Measurements from ENCODE around the gene DGCR8. TPM values are rescaled to one million over a fixed set of nuclear protein-coding genes. Genes with fewer than 3 reads are reported as not detected.

DGCR8 gene
- total RNA-seq, 4 donors from 2014 or later, result 34.3 to 182 (median 64.7) TPM

DNA sequence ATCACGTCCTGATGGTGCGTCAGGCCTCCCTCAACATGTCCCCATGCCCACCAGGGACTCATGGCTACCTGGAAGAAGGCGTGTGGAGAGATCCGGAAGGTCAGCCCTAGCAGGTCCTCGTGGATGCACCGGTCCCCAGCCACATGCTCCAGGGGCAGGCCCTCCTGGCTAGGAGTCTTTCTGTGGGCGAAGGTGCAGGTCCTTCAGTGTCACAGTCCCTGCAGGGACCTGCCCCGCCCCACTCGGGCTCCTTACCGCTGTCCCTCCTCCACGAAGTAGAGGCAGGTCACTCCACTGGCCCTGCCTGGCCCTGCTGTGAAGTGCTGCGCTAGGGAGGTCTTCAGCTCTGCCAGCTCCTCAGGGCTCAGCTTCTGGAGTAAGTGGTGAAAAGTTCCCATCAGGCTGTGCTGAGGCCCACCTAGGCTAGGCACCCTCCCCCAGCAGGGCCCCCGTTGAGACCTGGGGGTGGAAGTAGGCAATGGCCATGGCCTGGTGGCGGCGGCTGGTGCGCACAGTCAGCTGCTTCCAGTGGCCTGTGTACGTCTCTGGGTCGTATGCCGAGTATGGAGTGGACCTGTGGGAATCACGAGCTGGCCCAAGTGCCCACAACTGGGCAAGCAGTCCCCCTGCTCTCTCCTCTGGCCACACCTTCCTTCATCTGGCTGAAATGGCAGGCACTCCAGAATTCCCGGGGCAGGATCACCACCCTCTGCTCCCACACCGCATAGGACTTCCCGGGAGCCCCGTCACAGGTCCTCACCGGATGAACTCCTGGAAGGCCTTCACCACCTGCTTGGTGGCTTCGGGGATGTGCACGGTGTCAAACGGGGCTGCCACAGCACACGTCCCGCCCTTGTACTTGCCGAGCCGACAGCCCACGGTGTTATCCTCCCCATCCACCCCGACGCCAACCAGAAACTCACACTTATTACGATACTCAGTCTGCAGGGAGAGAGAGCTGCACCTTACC lies 34.8 kb downstream of the DGCR8 start:
- 80 to 92% methylated on average over 1 to 34 of the region's 36 CpGs for WGBS, 2 donors (ENCODE audit: low coverage in 1 of 2)
- no peaks in the 10 kb centered on the region for H3K9me3 ChIP-seq
- H3K36me3 ChIP-seq, result peaks cover 0 to 4% (median 0%) of the 10 kb centered on the region in 4 donors
- no peak overlapping the region for H3K4me3 ChIP-seq
- intact Hi-C loops (cut with DNase I; ENCODE audit: low total_unique reads) (no loop called here), in situ Hi-C loops (cut with MboI; ENCODE audit: low pct_ligation_motif_present in 1 of 4, low pct_unique_long_range_greater_than_20kb in 1 of 4, low sequenced_read_pairs in 3 of 4) (no loop called here)
- TF ChIP-seq POLR2A (IDR thresholded peaks at IDR 0.05) (no peak), POLR2AphosphoS5 (IDR thresholded peaks at IDR 0.05) (no peak), EP300 (IDR thresholded peaks at IDR 0.05; ENCODE audit: low read depth) (no peak)
- TF ChIP-seq, protein P1, sequence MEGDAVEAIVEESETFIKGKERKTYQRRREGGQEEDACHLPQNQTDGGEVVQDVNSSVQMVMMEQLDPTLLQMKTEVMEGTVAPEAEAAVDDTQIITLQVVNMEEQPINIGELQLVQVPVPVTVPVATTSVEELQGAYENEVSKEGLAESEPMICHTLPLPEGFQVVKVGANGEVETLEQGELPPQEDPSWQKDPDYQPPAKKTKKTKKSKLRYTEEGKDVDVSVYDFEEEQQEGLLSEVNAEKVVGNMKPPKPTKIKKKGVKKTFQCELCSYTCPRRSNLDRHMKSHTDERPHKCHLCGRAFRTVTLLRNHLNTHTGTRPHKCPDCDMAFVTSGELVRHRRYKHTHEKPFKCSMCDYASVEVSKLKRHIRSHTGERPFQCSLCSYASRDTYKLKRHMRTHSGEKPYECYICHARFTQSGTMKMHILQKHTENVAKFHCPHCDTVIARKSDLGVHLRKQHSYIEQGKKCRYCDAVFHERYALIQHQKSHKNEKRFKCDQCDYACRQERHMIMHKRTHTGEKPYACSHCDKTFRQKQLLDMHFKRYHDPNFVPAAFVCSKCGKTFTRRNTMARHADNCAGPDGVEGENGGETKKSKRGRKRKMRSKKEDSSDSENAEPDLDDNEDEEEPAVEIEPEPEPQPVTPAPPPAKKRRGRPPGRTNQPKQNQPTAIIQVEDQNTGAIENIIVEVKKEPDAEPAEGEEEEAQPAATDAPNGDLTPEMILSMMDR (IDR thresholded peaks at IDR 0.05), result no peak
- H3K4me1 ChIP-seq, result peaks cover 14 to 30% (median 26%) of the 10 kb centered on the region in 4 donors
- DNase-seq, result no peak
- H3K27ac ChIP-seq, result no peak overlapping the region
- no peaks in the 10 kb centered on the region for H3K27me3 ChIP-seq

DNA sequence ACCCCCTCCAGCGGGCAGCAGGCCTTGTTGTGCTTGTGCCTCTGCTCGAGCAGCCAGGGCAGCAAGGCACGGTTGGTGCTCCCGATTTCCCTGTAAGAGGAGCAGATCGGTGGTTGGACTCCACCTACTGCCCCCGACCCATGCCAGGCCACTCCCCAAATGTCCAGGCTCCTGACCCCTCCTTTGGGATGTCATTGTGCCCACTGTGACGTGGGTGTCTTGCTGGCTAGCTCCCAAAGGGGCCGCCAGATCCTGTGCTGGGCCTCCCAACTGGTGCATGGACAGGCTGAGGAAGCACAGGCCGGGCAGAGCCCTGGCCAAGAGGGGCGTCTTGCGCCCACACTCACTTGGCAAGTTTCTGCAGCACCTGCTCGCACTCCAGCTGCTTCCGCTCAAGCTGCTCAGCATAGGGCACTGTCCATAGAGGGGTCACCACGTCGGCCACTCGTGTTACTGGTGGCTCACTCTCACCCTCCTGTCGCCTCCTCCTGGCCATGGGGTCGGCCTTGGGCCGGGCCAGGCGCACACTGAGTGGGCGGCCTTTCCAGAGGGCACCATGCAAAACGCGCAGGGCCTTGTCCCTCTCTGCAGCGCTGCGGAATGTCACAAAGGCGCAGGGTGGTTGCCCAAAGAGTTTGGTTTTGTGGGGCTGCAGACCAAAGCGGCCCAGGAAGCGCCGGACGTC lies 35.8 kb downstream of the DGCR8 start, which contains the start of gene RANBP1:
TSS of gene RANBP1 (plus strand) at position 414 of the 685 bp plus-strand sequence. CDS start at position 495, 81 bp downstream.
- Histone ChIP-seq H3K27me3 (no peaks in the 10 kb centered on the region), H3K4me3 (peak within 1 kb of the TSS; percentile 69 to 96 (median 88)), H3K27ac (peak within 1 kb of the TSS; percentile 82 to 95 (median 88)), H3K9me3 (no peaks in the 10 kb centered on the region), H3K4me1 (peaks cover 14 to 37% (median 27%) of the 10 kb centered on the region in 4 donors), H3K36me3 (no peaks in the 10 kb centered on the region)
- intact Hi-C loops (cut with DNase I; ENCODE audit: low total_unique reads), result no loop called here
- in situ Hi-C loops (cut with MboI; ENCODE audit: low pct_ligation_motif_present in 1 of 4, low pct_unique_long_range_greater_than_20kb in 1 of 4, low sequenced_read_pairs in 3 of 4), result no loop called here
- DNase-seq, result no peak
- TF ChIP-seq POLR2AphosphoS5 (IDR thresholded peaks at IDR 0.05) (no peak), POLR2A (IDR thresholded peaks at IDR 0.05) (no peak), EP300 (IDR thresholded peaks at IDR 0.05; ENCODE audit: low read depth) (no peak)
- TF ChIP-seq, protein P1 (IDR thresholded peaks at IDR 0.05), result no peak
- WGBS, 2 donors (ENCODE audit: low coverage in 1 of 2), result 60% methylated on average over 25 of the region's 30 CpGs; no CpG with 5 or more reads in 1 of the 2 donors

DNA sequence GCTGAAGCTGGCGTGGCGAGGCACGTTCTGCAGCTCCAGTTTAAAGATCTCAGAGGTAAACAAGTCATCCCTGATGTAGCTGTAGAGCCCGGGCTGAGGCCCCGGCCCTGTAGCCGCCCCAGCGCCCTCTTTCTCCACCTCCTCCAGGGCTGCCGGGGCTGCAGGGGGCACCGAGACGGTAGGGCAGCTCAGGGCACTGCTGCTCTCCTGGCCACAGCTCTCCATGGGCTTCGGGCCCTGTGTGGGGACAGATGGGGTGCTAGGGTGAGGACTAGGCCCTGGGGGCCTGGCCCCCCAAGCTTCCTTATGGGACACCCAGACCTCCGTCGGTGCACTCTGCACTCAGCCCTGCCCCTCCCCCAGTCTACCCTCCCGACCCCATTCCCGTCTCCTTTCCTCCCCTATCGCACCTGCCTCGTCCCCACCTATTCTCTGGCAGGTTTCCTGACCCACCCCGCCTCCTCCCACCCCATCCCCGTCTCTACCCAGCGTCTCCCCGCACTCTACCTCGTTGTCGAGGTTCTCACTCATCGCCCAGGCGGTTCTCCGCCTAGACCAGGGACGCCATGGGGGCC lies 36.4 kb downstream of the DGCR8 start:
- 6% methylated on average over 26 of the region's 27 CpGs; no CpG with 5 or more reads in 1 of the 2 donors for WGBS, 2 donors (ENCODE audit: low coverage in 1 of 2)
- intact Hi-C loops (cut with DNase I; ENCODE audit: low total_unique reads), result no loop called here
- peaks cover 14 to 37% (median 27%) of the 10 kb centered on the region in 4 donors for H3K4me1 ChIP-seq
- no peak for DNase-seq
- H3K36me3 ChIP-seq, result no peaks in the 10 kb centered on the region
- no peaks in the 10 kb centered on the region for H3K27me3 ChIP-seq
- H3K27ac ChIP-seq, result peak overlapping the region; percentile 82 to 95 (median 88)
- H3K9me3 ChIP-seq, result no peaks in the 10 kb centered on the region
- in situ Hi-C loops (cut with MboI; ENCODE audit: low pct_ligation_motif_present in 1 of 4, low pct_unique_long_range_greater_than_20kb in 1 of 4, low sequenced_read_pairs in 3 of 4), result no loop called here
- H3K4me3 ChIP-seq, result peak overlapping the region; percentile 69 to 96 (median 88)
- no peak for TF ChIP-seq POLR2AphosphoS5 (IDR thresholded peaks at IDR 0.05)
- no peak for TF ChIP-seq EP300 (IDR thresholded peaks at IDR 0.05; ENCODE audit: low read depth)
- TF ChIP-seq, protein P1 (IDR thresholded peaks at IDR 0.05), result no peak
- no peak for TF ChIP-seq POLR2A (IDR thresholded peaks at IDR 0.05)
